Karpas-422 (cell line): ENCODE results near the gene LRP3. TPM values are rescaled to one million over a fixed set of nuclear protein-coding genes. Genes with fewer than 3 reads are reported as not detected.

Experiments
- DNase-seq: peaks from one replicate; pipeline ENCODE4 v3.0.0-alpha.2; 2015
- H2AFZ ChIP-seq: fragments of 200-600 bp; sonication (generic); 2 replicates; pipeline ENCODE4 v1.6.1; 2014; ENCODE audit warnings: antibody characterized with exemption, low read length, mixed read lengths
- H3K27ac ChIP-seq: fragments of 200-600 bp; sonication (generic); 2 replicates; pipeline ENCODE4 v1.5.1; 2014; ENCODE audit warnings: mild to moderate bottlenecking, low read length, moderate library complexity
- H3K27me3 ChIP-seq: fragments of 200-600 bp; sonication (generic); 2 replicates; pipeline ENCODE4 v1.6.1; 2014; ENCODE audit warnings: low read length, mixed read lengths
- H3K36me3 ChIP-seq: fragments of 200-600 bp; sonication (generic); 2 replicates; pipeline ENCODE4 v1.6.1; 2014; ENCODE audit warnings: low read length, mixed read lengths; ENCODE audit not compliant: insufficient read depth
- H3K4me1 ChIP-seq: fragments of 200-600 bp; sonication (generic); 2 replicates; pipeline ENCODE4 v1.6.1; 2014; ENCODE audit warnings: mild to moderate bottlenecking, low read length, mixed read lengths
- H3K4me2 ChIP-seq: fragments of 200-600 bp; sonication (generic); 2 replicates; pipeline ENCODE4 v1.6.1; 2014; ENCODE audit warnings: low read length, low read depth, mild to moderate bottlenecking; ENCODE audit not compliant: poor library complexity, severe bottlenecking
- H3K4me3 ChIP-seq: fragments of 200-600 bp; sonication (generic); 2 replicates; pipeline ENCODE4 v1.5.1; 2014; ENCODE audit warnings: mild to moderate bottlenecking, antibody characterized with exemption, low read length, mixed read lengths
- H3K79me2 ChIP-seq: fragments of 200-600 bp; sonication (generic); 2 replicates; pipeline ENCODE4 v1.6.1; 2014; ENCODE audit warnings: mild to moderate bottlenecking, low read length, mixed read lengths
- H3K9ac ChIP-seq: fragments of 200-600 bp; sonication (generic); 2 replicates; pipeline ENCODE4 v1.6.0; 2014; ENCODE audit warnings: low read length
- H3K9me2 ChIP-seq: fragments of 200-600 bp; sonication (generic), shearing (Covaris generic); replicated peaks from 2 replicates; pipeline ENCODE4 v1.6.0; 2014; ENCODE audit warnings: mild to moderate bottlenecking, low read length, moderate library complexity; ENCODE audit not compliant: insufficient read depth
- H3K9me3 ChIP-seq: fragments of 300-700, 200-600 bp; sonication (generic); 2 replicates; pipeline ENCODE4 v1.6.1; 2014; ENCODE audit warnings: low read length, mixed read lengths
- H4K20me1 ChIP-seq: fragments of 200-600 bp; sonication (generic); 2 replicates; pipeline ENCODE4 v1.6.1; 2014; ENCODE audit warnings: mild to moderate bottlenecking, antibody characterized with exemption, low read length, low read depth; ENCODE audit not compliant: insufficient read depth
- total RNA-seq: library from RNA; depleted of rRNA; stranded (reverse); fragments of >200 nt; shearing (Covaris generic); gene quantifications from 2 replicates; pipeline ENCODE4 v1.2.3, GENCODE V29; 2014; ENCODE audit warnings: low replicate concordance

LRP3 gene
- total RNA-seq, 1 experiment from 2014 or later: not detected

DNA sequence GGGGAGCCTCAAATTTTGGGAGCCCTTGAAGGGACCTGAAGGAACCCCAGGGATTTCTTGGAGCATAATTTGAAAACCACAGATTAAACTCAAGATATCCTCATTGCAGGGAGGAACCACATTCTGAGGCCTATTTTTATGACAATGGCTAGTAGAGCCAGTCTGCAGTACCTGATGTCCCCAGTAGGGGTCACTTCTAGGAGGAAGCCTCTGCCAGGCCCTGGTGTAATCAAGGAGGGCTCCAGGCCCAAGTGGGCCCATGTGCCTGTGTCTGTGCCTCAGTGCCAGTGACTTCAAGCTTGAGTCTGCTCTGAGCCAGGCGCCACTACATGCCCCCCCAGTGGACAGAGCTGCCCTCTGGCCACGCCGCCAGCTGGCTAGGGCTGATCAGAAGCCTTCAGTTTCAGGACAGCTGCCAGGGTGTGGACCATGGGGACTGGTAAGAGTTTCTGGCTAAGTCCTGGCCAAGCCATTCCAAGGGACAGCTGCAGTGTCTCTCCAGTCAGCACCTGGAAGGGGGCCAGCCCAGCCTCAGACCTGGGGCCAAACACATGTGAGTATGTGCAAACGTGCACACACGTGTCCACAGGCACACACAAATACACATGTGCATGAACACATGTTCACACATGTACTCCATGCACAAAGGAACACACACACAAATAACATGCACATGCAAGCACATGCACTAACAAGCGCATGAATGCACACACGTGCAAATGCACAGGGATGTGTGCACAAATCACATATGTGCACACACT lies 52.0 kb downstream of the LRP3 start:
- H3K4me3 ChIP-seq: no peak overlapping the region
- no peaks in the 10 kb centered on the region for H3K36me3 ChIP-seq

DNA sequence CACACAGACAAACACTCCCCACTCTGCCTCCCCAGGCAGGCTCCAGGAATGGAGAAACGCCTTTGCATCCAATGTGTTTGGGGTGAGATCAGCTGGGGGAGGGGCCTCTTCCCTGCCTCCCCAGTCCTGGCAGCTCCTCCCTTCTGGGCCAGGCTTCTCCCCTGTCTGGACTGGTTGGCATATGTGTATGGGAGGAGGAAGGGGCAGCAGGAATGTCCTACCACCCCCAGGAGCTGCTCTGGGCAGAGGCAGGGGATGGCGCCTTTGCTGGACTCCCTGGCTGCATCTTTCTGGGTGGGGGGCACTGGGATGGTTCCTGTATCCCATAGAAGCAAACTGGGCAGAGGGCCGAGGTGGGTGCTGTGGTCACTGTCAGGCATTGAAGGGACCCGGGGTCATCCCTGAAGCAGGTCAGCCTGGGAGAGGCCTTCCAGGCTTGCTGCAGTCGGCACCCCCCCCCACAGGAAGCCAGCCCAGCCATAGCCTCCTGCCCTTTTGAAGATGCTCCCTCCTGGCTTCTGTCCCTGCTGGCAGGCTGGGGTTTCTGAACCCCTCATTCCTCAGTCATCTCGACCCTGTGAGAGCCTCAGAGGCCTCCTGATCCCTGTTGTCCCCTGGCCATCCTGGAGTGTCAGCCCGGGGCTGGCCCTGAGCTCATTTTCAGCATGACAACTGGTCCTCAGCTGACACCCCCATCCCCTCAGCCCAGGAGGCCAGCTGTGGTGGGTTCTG lies 52.7 kb downstream of the LRP3 start:
- no peak overlapping the region for H3K4me3 ChIP-seq
- H3K4me2 ChIP-seq: no peak overlapping the region
- no peaks in the 10 kb centered on the region for H3K9me2 ChIP-seq
- no peak for DNase-seq
- no peak overlapping the region for H3K27ac ChIP-seq
- no peaks in the 10 kb centered on the region for H3K79me2 ChIP-seq
- no peaks in the 10 kb centered on the region for H3K4me1 ChIP-seq
- H2AFZ ChIP-seq: no peak overlapping the region
- peaks cover 13% of the 10 kb centered on the region for H3K9me3 ChIP-seq
- no peaks in the 10 kb centered on the region for H3K27me3 ChIP-seq
- H4K20me1 ChIP-seq: no peaks in the 10 kb centered on the region
- H3K36me3 ChIP-seq: no peaks in the 10 kb centered on the region
- H3K9ac ChIP-seq: no peak overlapping the region

More for the DNA sequence above, 52.0 kb downstream of the LRP3 start:
- H2AFZ ChIP-seq: no peak overlapping the region
- no peaks in the 10 kb centered on the region for H3K79me2 ChIP-seq
- H4K20me1 ChIP-seq: no peaks in the 10 kb centered on the region
- no peaks in the 10 kb centered on the region for H3K4me1 ChIP-seq
- H3K9me2 ChIP-seq: no peaks in the 10 kb centered on the region
- H3K4me2 ChIP-seq: no peak overlapping the region
- H3K9ac ChIP-seq: no peak overlapping the region
- peak; percentile 70 for DNase-seq
- no peak overlapping the region for H3K27ac ChIP-seq
- no peaks in the 10 kb centered on the region for H3K27me3 ChIP-seq
- H3K9me3 ChIP-seq: peaks cover 13% of the 10 kb centered on the region

DNA sequence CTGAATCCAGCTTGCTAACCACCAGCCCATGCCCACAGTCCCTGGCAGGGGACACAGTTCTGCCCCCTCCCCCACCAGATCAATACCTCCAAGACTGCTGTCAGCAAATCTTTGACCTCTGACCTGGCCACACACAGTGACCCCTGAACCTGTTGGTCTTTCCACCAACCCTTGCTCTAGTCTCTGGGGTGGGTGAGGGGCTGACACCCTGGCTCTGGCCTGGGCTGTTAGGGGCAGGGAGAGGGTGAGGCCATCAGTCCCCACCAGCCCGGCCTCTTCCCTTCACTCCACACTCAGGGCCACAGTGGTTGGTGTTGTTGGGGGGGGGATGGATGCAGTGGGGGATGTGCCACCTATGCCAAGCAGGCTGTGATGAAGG lies 53.3 kb downstream of the LRP3 start:
- no peak overlapping the region for H2AFZ ChIP-seq
- H3K4me1 ChIP-seq: no peaks in the 10 kb centered on the region
- H3K27me3 ChIP-seq: no peaks in the 10 kb centered on the region
- H3K36me3 ChIP-seq: no peaks in the 10 kb centered on the region
- H4K20me1 ChIP-seq: no peaks in the 10 kb centered on the region
- no peak overlapping the region for H3K4me2 ChIP-seq
- H3K9ac ChIP-seq: no peak overlapping the region
- no peaks in the 10 kb centered on the region for H3K79me2 ChIP-seq
- no peak for DNase-seq
- no peaks in the 10 kb centered on the region for H3K9me2 ChIP-seq
- no peak overlapping the region for H3K4me3 ChIP-seq
- peaks cover 13% of the 10 kb centered on the region for H3K9me3 ChIP-seq
- no peak overlapping the region for H3K27ac ChIP-seq

DNA sequence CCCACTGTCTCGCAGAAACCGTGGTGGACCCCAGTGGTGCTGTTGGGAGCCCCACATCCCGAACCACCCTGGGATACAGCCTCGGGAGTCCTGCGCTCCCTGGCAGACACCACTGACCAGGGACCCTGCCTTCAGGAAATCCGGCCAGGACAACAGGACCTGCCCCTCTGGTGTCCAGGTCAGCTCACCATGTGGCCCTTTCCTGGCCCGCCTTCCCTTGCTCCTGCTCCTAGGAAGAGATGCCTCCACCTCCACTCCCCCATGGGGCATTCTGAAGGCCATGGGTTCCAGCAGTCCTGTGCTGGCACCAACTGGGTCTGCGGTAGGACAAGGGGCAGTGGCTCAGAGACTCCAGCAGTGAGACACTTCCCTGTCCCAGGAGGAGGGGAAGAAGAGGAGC lies 54.0 kb downstream of the LRP3 start:
- Histone ChIP-seq H3K4me1 (no peaks in the 10 kb centered on the region), H3K36me3 (no peaks in the 10 kb centered on the region), H3K4me3 (no peak overlapping the region), H3K79me2 (no peaks in the 10 kb centered on the region), H3K4me2 (no peak overlapping the region), H4K20me1 (no peaks in the 10 kb centered on the region), H2AFZ (no peak overlapping the region), H3K9me3 (peaks cover 13% of the 10 kb centered on the region), H3K27me3 (no peaks in the 10 kb centered on the region), H3K9ac (no peak overlapping the region), H3K27ac (no peak overlapping the region), H3K9me2 (no peaks in the 10 kb centered on the region)
- DNase-seq: no peak

DNA sequence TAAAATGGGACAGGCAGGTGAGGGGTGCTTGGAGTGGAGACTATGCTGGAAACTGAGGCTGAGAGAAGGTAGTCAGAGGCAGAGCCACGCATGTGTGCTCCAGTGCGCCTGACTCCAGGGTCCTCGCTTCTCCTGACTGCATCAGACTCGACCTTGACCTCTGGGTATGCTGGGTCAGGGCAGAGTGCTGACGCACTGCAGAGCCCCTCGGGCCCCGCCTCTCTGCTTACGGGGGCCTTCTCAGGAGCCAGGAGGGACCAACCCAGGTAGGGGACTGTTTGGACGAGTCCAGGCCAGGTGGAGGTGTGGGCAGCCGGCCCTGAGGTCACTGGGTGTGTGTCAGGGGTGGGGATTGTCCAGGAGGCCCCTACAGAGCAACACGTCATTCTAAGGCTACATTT lies 54.4 kb downstream of the LRP3 start:
- Histone ChIP-seq H3K9me3 (peaks cover 13% of the 10 kb centered on the region), H3K4me1 (no peaks in the 10 kb centered on the region), H3K27ac (no peak overlapping the region), H3K79me2 (no peaks in the 10 kb centered on the region), H3K36me3 (no peaks in the 10 kb centered on the region), H4K20me1 (no peaks in the 10 kb centered on the region), H2AFZ (no peak overlapping the region), H3K27me3 (no peaks in the 10 kb centered on the region), H3K4me2 (no peak overlapping the region), H3K9me2 (no peaks in the 10 kb centered on the region), H3K4me3 (no peak overlapping the region), H3K9ac (no peak overlapping the region)
- DNase-seq: no peak

DNA sequence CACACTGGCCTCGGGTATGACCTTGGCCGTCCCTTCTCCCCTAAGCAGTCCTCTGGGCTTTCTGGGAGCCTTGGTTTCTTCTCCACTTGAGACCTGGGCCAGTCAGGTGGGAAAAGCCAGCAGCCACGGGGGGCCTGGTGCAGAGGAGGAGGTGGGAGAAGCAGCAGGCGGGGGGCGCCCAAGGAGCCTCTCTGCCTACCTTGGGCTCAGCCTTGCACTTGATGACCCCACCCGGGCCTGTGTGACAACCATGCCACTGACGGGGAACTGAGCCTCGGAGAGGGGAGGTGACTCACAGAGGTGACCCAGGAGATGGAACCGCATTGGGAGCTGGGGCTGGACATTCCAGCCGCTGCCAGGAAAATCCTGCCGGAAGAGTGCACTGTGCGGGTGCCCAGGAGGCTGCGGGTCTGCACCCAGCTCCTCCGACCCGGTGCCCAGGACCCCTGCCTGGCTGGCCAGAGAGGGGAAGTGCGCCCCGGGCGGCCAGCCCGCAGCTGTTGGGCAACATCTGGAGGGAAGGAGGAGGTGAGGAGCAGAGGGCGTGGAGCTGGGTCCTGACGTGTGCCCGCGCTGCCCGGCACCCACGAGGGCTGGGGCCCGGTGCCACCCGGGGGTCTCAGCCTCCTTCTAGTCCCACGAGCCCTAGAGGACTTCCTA lies 55.0 kb downstream of the LRP3 start:
- no peak overlapping the region for H3K9ac ChIP-seq
- no peak overlapping the region for H3K4me3 ChIP-seq
- no peak overlapping the region for H2AFZ ChIP-seq
- H3K36me3 ChIP-seq: no peaks in the 10 kb centered on the region
- no peak overlapping the region for H3K27ac ChIP-seq
- no peaks in the 10 kb centered on the region for H3K9me2 ChIP-seq
- no peak overlapping the region for H3K4me2 ChIP-seq
- DNase-seq: no peak
- no peaks in the 10 kb centered on the region for H3K4me1 ChIP-seq
- peaks cover 13% of the 10 kb centered on the region for H3K9me3 ChIP-seq
- H4K20me1 ChIP-seq: no peaks in the 10 kb centered on the region
- H3K79me2 ChIP-seq: no peaks in the 10 kb centered on the region
- H3K27me3 ChIP-seq: no peaks in the 10 kb centered on the region

DNA sequence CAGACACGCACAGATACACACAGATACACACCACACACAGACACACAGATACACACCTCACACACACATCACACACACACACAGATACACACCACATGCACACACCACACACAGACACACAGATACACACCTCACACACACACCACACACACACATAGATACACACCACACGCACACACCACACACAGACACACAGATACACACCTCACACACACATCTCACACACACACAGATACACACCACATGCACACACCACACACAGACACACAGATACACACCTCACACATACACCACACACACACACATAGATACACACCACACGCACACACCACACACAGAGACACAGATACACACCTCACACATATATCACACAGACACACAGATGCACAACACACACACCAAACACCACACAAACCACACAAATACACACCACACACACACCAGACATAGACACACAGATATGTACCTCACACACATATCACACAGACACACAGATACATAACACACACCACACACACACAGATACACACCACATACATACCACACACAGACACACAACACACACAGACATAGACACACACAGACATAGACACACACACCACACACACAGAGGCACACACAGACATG lies 55.7 kb downstream of the LRP3 start:
- Histone ChIP-seq H3K4me1 (no peaks in the 10 kb centered on the region), H4K20me1 (no peaks in the 10 kb centered on the region), H3K27me3 (no peaks in the 10 kb centered on the region), H3K4me2 (no peak overlapping the region), H3K9me3 (peaks cover 13% of the 10 kb centered on the region), H2AFZ (no peak overlapping the region), H3K36me3 (no peaks in the 10 kb centered on the region), H3K9ac (no peak overlapping the region), H3K4me3 (no peak overlapping the region), H3K79me2 (no peaks in the 10 kb centered on the region), H3K27ac (no peak overlapping the region), H3K9me2 (no peaks in the 10 kb centered on the region)
- DNase-seq: no peak

DNA sequence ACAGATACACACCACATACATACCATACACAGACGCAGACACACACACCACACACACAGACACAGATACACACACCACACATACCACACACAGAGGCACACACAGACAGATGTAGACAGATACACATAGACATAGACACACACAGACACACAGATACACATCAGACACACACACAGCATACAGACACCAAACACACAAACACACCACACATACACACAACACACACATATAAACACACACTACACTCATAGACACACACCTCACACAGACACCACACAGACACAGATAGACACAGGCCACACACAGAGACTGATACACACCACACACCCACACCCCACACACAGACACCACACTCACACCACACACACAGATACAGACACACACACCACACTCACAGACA lies 56.4 kb downstream of the LRP3 start:
- no peaks in the 10 kb centered on the region for H4K20me1 ChIP-seq

More for the DNA sequence above, 56.4 kb downstream of the LRP3 start:
- H2AFZ ChIP-seq: no peak overlapping the region
- H3K9ac ChIP-seq: no peak overlapping the region
- H3K79me2 ChIP-seq: no peaks in the 10 kb centered on the region
- no peak overlapping the region for H3K4me2 ChIP-seq
- no peaks in the 10 kb centered on the region for H3K4me1 ChIP-seq
- H3K9me3 ChIP-seq: peaks cover 13% of the 10 kb centered on the region
- H3K4me3 ChIP-seq: no peak overlapping the region
- no peaks in the 10 kb centered on the region for H3K9me2 ChIP-seq
- H3K27me3 ChIP-seq: no peaks in the 10 kb centered on the region
- no peak overlapping the region for H3K27ac ChIP-seq
- H3K36me3 ChIP-seq: no peaks in the 10 kb centered on the region
- no peak for DNase-seq
